WTC11 (cell line): ENCODE results near the gene FAM20C.

Experiments
- CREB1 ChIP-seq: sonication (generic); formaldehyde crosslinking; IDR thresholded peaks from 2 replicates; pipeline ENCODE4 v1.8.0; 2023; ENCODE audit warnings: mild to moderate bottlenecking, missing genetic modification reagents
- CTCF ChIP-seq: fragments of 200-600 bp; IDR thresholded peaks from 2 replicates; pipeline ENCODE4 v1.8.0; 2022; ENCODE audit warnings: antibody characterized with exemption
- E2F5 ChIP-seq: sonication (generic); formaldehyde crosslinking; IDR thresholded peaks from 2 replicates; pipeline ENCODE4 v1.8.1; 2022; ENCODE audit warnings: mild to moderate bottlenecking, moderate library complexity, missing genetic modification reagents
- FOXP4 ChIP-seq: sonication (generic); formaldehyde crosslinking; IDR thresholded peaks from 2 replicates; pipeline ENCODE4 v1.8.0; 2022; ENCODE audit warnings: mild to moderate bottlenecking, missing genetic modification reagents
- HMGXB4 ChIP-seq: sonication (generic); formaldehyde crosslinking; IDR thresholded peaks from 2 replicates; pipeline ENCODE4 v1.8.1; 2023; ENCODE audit warnings: mild to moderate bottlenecking, moderate library complexity, missing genetic modification reagents
- MAX ChIP-seq: sonication (generic); formaldehyde crosslinking; IDR thresholded peaks from 2 replicates; pipeline ENCODE4 v1.8.0; 2022; ENCODE audit warnings: mild to moderate bottlenecking, missing genetic modification reagents
- ZNF317 ChIP-seq: sonication (generic); formaldehyde crosslinking; IDR thresholded peaks from 2 replicates; pipeline ENCODE4 v1.8.1; 2023; ENCODE audit warnings: low read depth, mild to moderate bottlenecking, moderate library complexity, missing genetic modification reagents, borderline replicate concordance

- TF ChIP-seq CTCF (no peak), CREB1 (CRISPR knock-in tag) (no peak), HMGXB4 (CRISPR knock-in tag) (no peak), ZNF317 (CRISPR knock-in tag) (no peak), E2F5 (CRISPR knock-in tag) (no peak), FOXP4 (CRISPR knock-in tag) (no peak), MAX (CRISPR knock-in tag) (no peak)
These were observed 38.1 kb upstream of the FAM20C start for GRCh38 chr7:154096-154799.
